Keratinocyte (primary cell): ENCODE results near the gene PABPN1L. TPM values are rescaled to one million over a fixed set of nuclear protein-coding genes. Genes with fewer than 3 reads are reported as not detected.

Source experiments
- DNase-seq: peaks from one replicate; pipeline ENCODE4 v3.0.0-alpha.2; 2011; ENCODE audit warnings: low read depth, missing footprints, low spot score
- FAIRE-seq: peaks from 2 replicates; lab custom pipeline; 2011; peaks lifted over from hg19 to GRCh38; lab: Jason Lieb, UNC
- H2AFZ ChIP-seq: 2 replicates; pipeline ENCODE4 v1.6.0; 2012; ENCODE audit warnings: low read length, control low read depth, inconsistent platforms; ENCODE audit not compliant: control insufficient read depth
- H3K27ac ChIP-seq: 2 replicates; pipeline ENCODE4 v1.5.1; 2011; ENCODE audit warnings: low read length; ENCODE audit not compliant: control insufficient read depth, insufficient read depth
- H3K27me3 ChIP-seq: 3 replicates; pipeline ENCODE4 v1.6.0; 2011; ENCODE audit warnings: low read length; ENCODE audit not compliant: control insufficient read depth, insufficient read depth; ENCODE audit errors: extremely low read depth
- H3K36me3 ChIP-seq, 2 experiments: 2 replicates in 1 of 2; 3 replicates in 1 of 2; pipeline ENCODE4 v1.5.1; 2011; ENCODE audit warnings: low read length in 2 of 2, mild to moderate bottlenecking in 1 of 2; ENCODE audit not compliant: control insufficient read depth in 2 of 2, insufficient read depth in 2 of 2; ENCODE audit errors: extremely low read depth in 1 of 2
- H3K4me1 ChIP-seq: 3 replicates; pipeline ENCODE4 v1.5.1; 2011; ENCODE audit warnings: low read length; ENCODE audit not compliant: control insufficient read depth, insufficient read depth; ENCODE audit errors: extremely low read depth
- H3K4me2 ChIP-seq: 3 replicates; pipeline ENCODE4 v1.6.0; 2011; ENCODE audit warnings: low read depth, low read length; ENCODE audit not compliant: control insufficient read depth, insufficient read depth; ENCODE audit errors: extremely low read depth
- H3K4me3 ChIP-seq, 3 experiments: fragments of 200-600 bp in 1 of 3; sonication (generic) in 1 of 3; 2 replicates in 2 of 3; 3 replicates in 1 of 3; pipeline ENCODE4 v1.5.1; 2011 to 2016; ENCODE audit warnings: low read length in 3 of 3, mild to moderate bottlenecking in 3 of 3, control low read depth in 2 of 3, inconsistent platforms in 1 of 3, low read depth in 1 of 3, mixed read lengths in 1 of 3, mixed run types in 1 of 3, moderate library complexity in 1 of 3; ENCODE audit not compliant: control insufficient read depth in 2 of 3, insufficient read depth in 2 of 3; ENCODE audit errors: extremely low read depth in 1 of 3
- H3K79me2 ChIP-seq: 2 replicates; pipeline ENCODE4 v1.6.0; 2012; ENCODE audit warnings: low read length; ENCODE audit not compliant: control insufficient read depth, insufficient read depth
- H3K9ac ChIP-seq: 3 replicates; pipeline ENCODE4 v1.6.0; 2011; ENCODE audit warnings: low read length; ENCODE audit not compliant: control insufficient read depth, insufficient read depth; ENCODE audit errors: extremely low read depth
- H3K9me1 ChIP-seq: 3 replicates; pipeline ENCODE4 v1.6.0; 2011; ENCODE audit warnings: low read length; ENCODE audit not compliant: control insufficient read depth, insufficient read depth; ENCODE audit errors: extremely low read depth
- H3K9me3 ChIP-seq: 2 replicates; pipeline ENCODE4 v1.5.1; 2012; ENCODE audit warnings: low read depth, low read length; ENCODE audit not compliant: control insufficient read depth
- H4K20me1 ChIP-seq: 3 replicates; pipeline ENCODE4 v1.6.0; 2011; ENCODE audit warnings: low read length; ENCODE audit not compliant: control insufficient read depth, insufficient read depth; ENCODE audit errors: extremely low read depth
- EZH2 ChIP-seq: IDR thresholded peaks from one replicate; pipeline ENCODE4 v1.6.1; 2012; ENCODE audit warnings: inconsistent platforms, mild to moderate bottlenecking, low read length, moderate library complexity
- dilution Hi-C: fragments of 300-500 bp; cut with MboI; formaldehyde crosslinking; loops from one replicate; pipeline ENCODE4 v1.7.0; 2020; ENCODE audit warnings: low sequenced_read_pairs; ENCODE audit not compliant: extremely low pct_ligation_motif_present
- polyA plus RNA-seq, 5 experiments: library from polyadenylated mRNA; depleted of rRNA in 3 of 5; stranded (reverse) in 3 of 5; stranded (forward) in 1 of 5; unstranded in 1 of 5; fragments of >200 nt; gene quantifications; 1 replicate in 1 of 5; 2 replicates in 3 of 5; 3 replicates in 1 of 5; pipeline versions ENCODE4 v1.2.1 to v1.2.3, GENCODE V29; 2011 to 2012; ENCODE audit warnings: missing spikeins in 2 of 5, low read depth in 1 of 5, low replicate concordance in 1 of 5
- TF ChIP-seq, protein P1 (sequence below), 3 experiments: IDR thresholded peaks in 1 of 3; conservative IDR thresholded peaks in 1 of 3; optimal IDR thresholded peaks in 1 of 3; 2 replicates in 2 of 3; 3 replicates in 1 of 3; pipeline versions ENCODE3 to v1.5.1; 2011; ENCODE audit warnings: low read length in 3 of 3, mild to moderate bottlenecking in 3 of 3, moderate library complexity in 2 of 3, control low read depth in 1 of 3, inconsistent platforms in 1 of 3; ENCODE audit not compliant: insufficient read depth in 2 of 3; ENCODE audit errors: extremely low read depth in 1 of 3

Gene PABPN1L
- polyA plus RNA-seq, 1 donor (not counting 4 experiments of a cell fraction or from before 2014, with no cell fraction given): not detected

DNA sequence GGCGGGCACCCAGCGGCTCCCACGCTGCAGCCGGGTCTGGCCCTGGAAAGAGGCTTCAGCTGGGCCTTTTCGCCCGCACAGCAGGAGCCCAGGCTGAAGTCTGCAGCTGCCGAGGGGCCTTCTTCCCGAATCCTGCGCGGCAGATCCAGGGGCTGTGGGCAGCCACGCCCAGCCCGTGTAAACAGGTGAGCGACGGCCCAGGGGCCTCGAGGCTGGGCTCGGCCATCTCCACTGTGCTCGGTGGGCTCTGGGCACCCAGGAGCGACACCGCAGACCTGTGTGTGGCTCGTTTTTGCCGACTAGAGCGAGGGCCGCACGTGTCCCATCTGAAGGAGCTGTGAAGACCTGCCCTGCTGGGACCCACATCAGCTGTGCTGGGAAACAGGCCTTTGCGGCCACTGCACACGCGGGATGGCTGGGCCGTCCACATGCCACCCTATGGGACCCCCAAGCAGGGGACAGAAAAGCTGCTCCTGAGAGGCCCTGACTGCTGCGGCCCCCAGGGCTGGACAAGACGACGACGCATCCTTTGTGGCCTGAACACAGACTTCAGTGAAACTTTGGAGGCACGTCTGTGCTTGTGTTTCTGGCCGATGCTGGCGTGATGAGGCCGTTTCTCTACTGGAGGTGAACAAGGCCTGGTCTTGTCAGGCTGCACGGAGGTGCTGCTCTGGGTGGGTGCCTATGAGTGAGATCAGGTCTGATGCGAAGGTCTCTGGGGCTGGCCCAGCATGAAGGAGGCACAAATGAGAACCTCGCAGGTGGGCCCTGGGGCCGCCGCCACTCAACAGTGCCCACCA lies 49.5 kb downstream of the PABPN1L start:
- no peak overlapping the region for H2AFZ ChIP-seq
- H3K4me3 ChIP-seq: no peak overlapping the region
- no peaks in the 10 kb centered on the region for H3K9me1 ChIP-seq
- H4K20me1 ChIP-seq: no peaks in the 10 kb centered on the region
- no peaks in the 10 kb centered on the region for H3K79me2 ChIP-seq
- DNase-seq: no peak
- H3K9ac ChIP-seq: peak overlapping the region; percentile 33
- peak; percentile 86 for FAIRE-seq
- no peak overlapping the region for H3K4me2 ChIP-seq
- peaks cover 17% of the 10 kb centered on the region for H3K4me1 ChIP-seq
- H3K9me3 ChIP-seq: no peaks in the 10 kb centered on the region
- no peak overlapping the region for H3K27ac ChIP-seq
- dilution Hi-C loops: no loop called here
- H3K27me3 ChIP-seq: no peaks in the 10 kb centered on the region
- TF ChIP-seq, protein P1, sequence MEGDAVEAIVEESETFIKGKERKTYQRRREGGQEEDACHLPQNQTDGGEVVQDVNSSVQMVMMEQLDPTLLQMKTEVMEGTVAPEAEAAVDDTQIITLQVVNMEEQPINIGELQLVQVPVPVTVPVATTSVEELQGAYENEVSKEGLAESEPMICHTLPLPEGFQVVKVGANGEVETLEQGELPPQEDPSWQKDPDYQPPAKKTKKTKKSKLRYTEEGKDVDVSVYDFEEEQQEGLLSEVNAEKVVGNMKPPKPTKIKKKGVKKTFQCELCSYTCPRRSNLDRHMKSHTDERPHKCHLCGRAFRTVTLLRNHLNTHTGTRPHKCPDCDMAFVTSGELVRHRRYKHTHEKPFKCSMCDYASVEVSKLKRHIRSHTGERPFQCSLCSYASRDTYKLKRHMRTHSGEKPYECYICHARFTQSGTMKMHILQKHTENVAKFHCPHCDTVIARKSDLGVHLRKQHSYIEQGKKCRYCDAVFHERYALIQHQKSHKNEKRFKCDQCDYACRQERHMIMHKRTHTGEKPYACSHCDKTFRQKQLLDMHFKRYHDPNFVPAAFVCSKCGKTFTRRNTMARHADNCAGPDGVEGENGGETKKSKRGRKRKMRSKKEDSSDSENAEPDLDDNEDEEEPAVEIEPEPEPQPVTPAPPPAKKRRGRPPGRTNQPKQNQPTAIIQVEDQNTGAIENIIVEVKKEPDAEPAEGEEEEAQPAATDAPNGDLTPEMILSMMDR (optimal IDR thresholded peaks at IDR 0.05 in 1 of 3, IDR thresholded peaks at IDR 0.05 in 1 of 3, conservative IDR thresholded peaks at IDR 0.05 in 1 of 3; ENCODE audit: extremely low read depth in 1 of 3, insufficient read depth in 2 of 3, low read length in 3 of 3): no peak
- no peak for TF ChIP-seq EZH2
- peaks cover 0 to 4% of the 10 kb centered on the region in 2 experiments for H3K36me3 ChIP-seq

GRCh38 chr16:88815901-88816589 lies 50.4 kb downstream of the PABPN1L start:
- H3K27ac ChIP-seq: no peak overlapping the region
- peaks cover 3% of the 10 kb centered on the region for H3K79me2 ChIP-seq
- peaks cover 0 to 3% of the 10 kb centered on the region in 2 experiments for H3K36me3 ChIP-seq
- dilution Hi-C loops: no loop called here
- H3K9me3 ChIP-seq: no peaks in the 10 kb centered on the region
- no peaks in the 10 kb centered on the region for H3K27me3 ChIP-seq
- H4K20me1 ChIP-seq: no peaks in the 10 kb centered on the region
- FAIRE-seq: no peak
- no peak overlapping the region for H3K4me3 ChIP-seq
- H2AFZ ChIP-seq: no peak overlapping the region
- H3K4me2 ChIP-seq: no peak overlapping the region
- no peak overlapping the region for H3K9ac ChIP-seq
- H3K4me1 ChIP-seq: peaks cover 18% of the 10 kb centered on the region
- H3K9me1 ChIP-seq: no peaks in the 10 kb centered on the region
- TF ChIP-seq, protein P1 (optimal IDR thresholded peaks at IDR 0.05 in 1 of 3, IDR thresholded peaks at IDR 0.05 in 1 of 3, conservative IDR thresholded peaks at IDR 0.05 in 1 of 3; ENCODE audit: extremely low read depth in 1 of 3, insufficient read depth in 2 of 3, low read length in 3 of 3): peak; percentile 78 to 91 (median 91)
- no peak for TF ChIP-seq EZH2
- DNase-seq: no peak
